GM20431 (cell line): ENCODE data around the gene NTSR1.

ENCODE experiments used
- in situ Hi-C: fragments of 300-500 bp; cut with MseI, MboI; formaldehyde crosslinking; loops from one replicate; pipeline ENCODE4 v1.15.0; 2020; ENCODE audit warnings: low sequenced_read_pairs; ENCODE audit not compliant: unreplicated experiment

Gene NTSR1

DNA sequence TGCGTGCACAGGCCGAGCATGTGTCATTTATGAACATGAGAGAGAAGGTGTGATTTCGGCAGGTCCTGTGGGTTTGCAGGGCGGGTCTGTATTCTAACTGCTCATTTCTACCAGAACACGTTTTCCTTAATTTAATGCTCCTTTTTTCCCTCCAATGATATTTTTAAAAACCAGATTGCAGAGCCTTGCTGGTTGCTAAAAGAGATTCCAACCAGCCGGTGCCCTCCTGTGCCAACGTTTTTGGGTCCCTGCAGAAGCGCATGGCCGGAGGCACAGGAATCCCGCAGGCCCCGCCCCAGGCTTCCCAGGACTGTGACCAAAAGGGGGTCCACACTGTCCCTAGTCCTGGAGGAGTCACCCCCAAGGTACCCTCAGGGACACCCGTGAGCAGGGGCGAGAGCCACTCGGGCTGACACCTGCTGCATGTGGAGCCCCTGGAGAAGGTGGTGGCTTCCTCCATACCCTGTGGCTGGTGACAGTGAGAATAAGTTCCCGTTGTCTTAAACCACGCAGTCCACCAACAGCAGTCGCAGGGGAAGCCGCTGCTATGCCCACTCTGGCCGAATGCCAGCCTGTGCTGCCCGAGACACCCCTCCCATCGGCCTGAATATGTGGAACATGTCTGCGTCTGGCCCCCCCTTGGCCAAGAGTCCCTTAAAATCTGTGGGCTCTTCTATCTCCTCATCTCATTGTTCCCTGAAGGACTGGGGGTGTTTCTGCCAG lies 15.7 kb upstream of the NTSR1 start:
- in situ Hi-C loops: no loop called here

GRCh38 chr20:62693524-62693922 lies 15.1 kb upstream of the NTSR1 start:
- in situ Hi-C loops: no loop called here

GRCh38 chr20:62694106-62694505 lies 14.5 kb upstream of the NTSR1 start:
- in situ Hi-C loops: no loop called here

- in situ Hi-C loops: no loop called here
Measured at GRCh38 chr20:62694868-62695267, 13.8 kb upstream of the NTSR1 start.

GRCh38 chr20:62695448-62696414 lies 12.9 kb upstream of the NTSR1 start:
- in situ Hi-C loops: no loop called here

DNA sequence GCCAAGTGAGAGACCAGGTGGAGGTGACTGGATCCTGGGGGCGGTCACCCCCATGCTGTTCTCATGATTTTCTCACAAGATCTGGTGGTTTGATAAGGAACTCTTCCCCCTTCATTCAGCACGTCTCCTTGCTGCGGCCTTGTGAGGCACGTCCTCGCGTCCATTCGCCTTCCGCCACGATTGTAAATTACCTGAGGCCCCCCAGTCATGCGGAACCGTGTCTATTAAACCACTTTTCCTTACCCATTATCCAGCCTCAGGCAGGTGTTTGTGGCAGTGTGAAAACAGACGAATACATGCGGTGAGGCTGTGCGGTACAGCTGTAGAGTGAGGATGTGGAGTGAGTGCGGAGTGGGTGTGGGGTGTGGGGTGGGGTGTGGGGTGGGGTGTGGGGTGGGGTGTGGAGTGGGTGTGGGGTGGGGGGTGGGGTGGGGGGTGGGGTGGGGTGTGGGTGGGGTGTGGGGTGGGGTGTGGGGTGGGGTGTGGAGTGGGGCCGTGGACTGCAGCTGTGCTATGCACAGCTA lies 12.1 kb upstream of the NTSR1 start:
- in situ Hi-C loops: no loop called here

- in situ Hi-C loops: no loop called here
Measured at GRCh38 chr20:62696989-62697388, 11.6 kb upstream of the NTSR1 start.

GRCh38 chr20:62697468-62697912 lies 11.1 kb upstream of the NTSR1 start:
- in situ Hi-C loops: no loop called here

GRCh38 chr20:62698231-62698630 lies 10.4 kb upstream of the NTSR1 start:
- in situ Hi-C loops: no loop called here

- in situ Hi-C loops: no loop called here
Measured at GRCh38 chr20:62699296-62699695, 9.3 kb upstream of the NTSR1 start.

GRCh38 chr20:62699741-62700140 lies 8.9 kb upstream of the NTSR1 start:
- in situ Hi-C loops: no loop called here

- in situ Hi-C loops: no loop called here
Measured at GRCh38 chr20:62700261-62700930, 8.2 kb upstream of the NTSR1 start.

DNA sequence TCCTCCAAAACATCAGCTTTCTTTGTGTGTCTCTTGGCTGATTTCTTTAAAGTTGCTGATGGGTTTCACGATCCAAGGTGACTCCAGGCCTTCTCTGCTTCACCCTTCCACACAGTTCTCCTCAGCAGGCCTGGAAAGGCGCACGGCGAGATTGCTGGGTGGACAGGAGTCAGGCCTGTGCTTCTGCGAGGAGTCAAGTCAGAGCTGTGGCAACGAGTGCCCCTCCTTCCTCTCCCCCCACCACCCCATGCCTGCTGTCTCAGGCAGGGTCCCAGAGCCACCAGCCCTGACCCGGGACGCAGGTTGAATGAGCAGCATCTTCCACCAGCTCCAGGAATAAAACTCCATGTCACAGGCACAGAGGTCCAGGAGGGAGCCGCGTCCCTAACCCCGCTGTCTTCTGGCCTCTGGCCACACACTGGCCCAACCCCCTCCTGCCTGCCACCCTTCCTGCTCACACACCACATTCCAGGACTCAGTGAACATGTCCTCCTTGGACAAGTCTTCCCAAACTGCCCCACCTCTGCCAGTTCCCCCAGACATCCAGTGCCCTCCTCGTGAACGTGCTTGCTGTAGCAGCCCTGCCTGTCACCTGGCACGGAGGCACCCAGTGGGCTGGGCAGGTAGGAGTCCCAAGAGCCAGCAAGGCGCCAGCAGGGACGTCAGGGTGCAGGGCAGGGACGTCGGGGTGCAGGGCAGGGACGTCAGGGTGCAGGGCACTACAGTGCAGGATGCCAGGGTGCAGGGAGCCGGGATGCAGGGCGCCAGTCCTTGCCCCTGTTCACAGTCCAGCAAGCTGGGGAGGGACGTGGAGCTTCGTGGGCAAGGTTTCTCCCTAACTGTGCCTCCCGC lies 7.2 kb upstream of the NTSR1 start:
- in situ Hi-C loops: no loop called here

DNA sequence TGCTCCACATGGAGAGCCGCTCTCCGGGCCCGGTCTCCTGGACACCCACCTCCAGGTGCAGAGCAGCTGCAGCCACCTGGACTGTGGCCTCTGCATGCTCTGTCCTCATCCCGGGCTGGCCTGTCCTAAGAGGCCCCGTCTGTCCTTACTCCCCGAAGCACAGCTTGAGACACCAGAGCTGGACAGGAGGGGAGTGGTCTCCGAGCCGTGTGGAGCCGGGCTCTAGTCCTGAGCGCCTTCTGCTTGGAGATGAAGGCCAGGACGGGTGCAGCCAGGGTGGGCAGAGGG lies 6.7 kb upstream of the NTSR1 start:
- in situ Hi-C loops: no loop called here

DNA sequence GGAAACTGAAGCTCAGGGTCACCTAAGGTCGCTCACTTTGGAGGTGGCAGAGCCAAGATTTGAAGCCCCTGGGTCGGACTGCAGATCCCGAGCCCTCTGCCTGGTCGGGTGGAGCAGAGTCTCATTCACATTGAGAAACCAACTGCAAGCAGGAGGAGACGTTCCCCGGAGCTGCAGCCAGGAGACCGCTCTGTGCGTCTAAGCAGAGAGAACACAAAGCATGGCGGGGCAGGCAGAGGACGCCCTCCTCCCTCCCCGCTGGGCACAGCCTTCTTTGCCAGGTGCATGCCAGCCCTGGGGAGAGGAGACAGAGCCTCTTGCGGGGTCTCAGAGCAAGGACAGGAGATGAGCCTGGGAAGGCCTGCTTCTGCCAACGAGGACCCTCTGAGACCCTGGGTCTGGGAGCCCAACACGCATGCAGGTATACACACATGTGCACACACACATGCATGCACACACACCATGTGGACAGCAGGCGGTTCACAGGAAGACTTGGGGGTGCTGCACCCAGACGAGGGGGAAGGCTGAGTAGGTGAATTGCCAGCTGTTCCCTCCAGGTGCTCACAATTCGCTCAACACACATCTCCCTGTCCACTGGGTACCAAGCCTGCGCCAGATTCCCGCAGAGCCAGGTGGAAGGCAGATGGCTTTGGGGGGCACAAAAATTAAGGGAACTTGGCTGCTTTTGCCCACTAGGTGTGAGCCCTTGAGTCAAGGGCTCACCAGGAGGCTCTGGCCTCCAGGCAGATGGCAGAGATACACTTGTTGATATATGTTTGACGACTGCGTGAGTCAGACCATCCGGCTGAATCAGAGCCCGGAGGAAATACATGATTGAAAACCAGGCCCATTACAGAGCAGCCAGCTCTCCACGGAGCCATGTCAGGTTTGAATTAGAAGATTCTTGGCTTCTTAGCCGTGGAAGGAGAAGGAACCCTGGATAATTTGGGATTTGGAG lies 5.5 kb upstream of the NTSR1 start:
- in situ Hi-C loops: no loop called here

- in situ Hi-C loops: no loop called here
Measured at GRCh38 chr20:62703853-62704228, 4.8 kb upstream of the NTSR1 start.

GRCh38 chr20:62704341-62704948 lies 4.2 kb upstream of the NTSR1 start:
- in situ Hi-C loops: no loop called here

DNA sequence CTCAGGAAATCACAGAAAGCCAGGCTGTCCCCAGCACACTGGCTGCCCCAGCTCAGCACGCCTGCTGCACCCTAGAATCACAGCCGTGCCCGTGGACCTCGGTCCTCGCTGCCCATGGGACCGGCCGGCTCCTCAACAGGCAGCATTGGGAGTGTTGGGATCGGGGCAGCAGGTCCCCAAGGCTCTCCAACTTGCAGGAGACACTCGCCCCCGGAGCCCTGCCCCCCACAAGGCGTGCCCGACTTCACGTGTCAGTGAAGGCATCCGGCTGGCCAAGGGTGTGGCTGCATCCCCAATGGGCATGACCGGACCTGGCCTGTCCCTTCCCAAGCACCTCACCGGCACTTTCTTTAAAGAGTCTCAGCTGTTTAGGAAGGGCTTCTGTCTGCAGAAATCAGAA lies 3.0 kb upstream of the NTSR1 start:
- in situ Hi-C loops: no loop called here
